Measurements from ENCODE around the gene LIPE. TPM values are rescaled to one million over a fixed set of nuclear protein-coding genes. Genes with fewer than 3 reads are reported as not detected.

LIPE gene, protein sequence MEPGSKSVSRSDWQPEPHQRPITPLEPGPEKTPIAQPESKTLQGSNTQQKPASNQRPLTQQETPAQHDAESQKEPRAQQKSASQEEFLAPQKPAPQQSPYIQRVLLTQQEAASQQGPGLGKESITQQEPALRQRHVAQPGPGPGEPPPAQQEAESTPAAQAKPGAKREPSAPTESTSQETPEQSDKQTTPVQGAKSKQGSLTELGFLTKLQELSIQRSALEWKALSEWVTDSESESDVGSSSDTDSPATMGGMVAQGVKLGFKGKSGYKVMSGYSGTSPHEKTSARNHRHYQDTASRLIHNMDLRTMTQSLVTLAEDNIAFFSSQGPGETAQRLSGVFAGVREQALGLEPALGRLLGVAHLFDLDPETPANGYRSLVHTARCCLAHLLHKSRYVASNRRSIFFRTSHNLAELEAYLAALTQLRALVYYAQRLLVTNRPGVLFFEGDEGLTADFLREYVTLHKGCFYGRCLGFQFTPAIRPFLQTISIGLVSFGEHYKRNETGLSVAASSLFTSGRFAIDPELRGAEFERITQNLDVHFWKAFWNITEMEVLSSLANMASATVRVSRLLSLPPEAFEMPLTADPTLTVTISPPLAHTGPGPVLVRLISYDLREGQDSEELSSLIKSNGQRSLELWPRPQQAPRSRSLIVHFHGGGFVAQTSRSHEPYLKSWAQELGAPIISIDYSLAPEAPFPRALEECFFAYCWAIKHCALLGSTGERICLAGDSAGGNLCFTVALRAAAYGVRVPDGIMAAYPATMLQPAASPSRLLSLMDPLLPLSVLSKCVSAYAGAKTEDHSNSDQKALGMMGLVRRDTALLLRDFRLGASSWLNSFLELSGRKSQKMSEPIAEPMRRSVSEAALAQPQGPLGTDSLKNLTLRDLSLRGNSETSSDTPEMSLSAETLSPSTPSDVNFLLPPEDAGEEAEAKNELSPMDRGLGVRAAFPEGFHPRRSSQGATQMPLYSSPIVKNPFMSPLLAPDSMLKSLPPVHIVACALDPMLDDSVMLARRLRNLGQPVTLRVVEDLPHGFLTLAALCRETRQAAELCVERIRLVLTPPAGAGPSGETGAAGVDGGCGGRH
- polyA plus RNA-seq (2013, experiment 1 of 4), result 5.9 TPM
- 4.6 TPM for polyA plus RNA-seq (2013, experiment 2 of 4)
- 4.8 TPM for polyA plus RNA-seq (2013, experiment 3 of 4)
- polyA plus RNA-seq (2013, experiment 4 of 4), result 4.9 TPM

- peaks cover 7% of the 10 kb centered on the region for H3K4me1 ChIP-seq (ENCODE audit: control insufficient read depth, insufficient read depth, low read length)
- no peak within 1 kb of the TSS for H3K4me3 ChIP-seq (ENCODE audit: insufficient read depth, low read depth, low read length)
- 88% methylated on average over 2 to 3 of the region's 4 CpGs for WGBS, 2 experiments
- no peaks in the 10 kb centered on the region for H3K36me3 ChIP-seq (ENCODE audit: control insufficient read depth, insufficient read depth, low read length)
- H3K27me3 ChIP-seq (ENCODE audit: control insufficient read depth, insufficient read depth, low read length, poor library complexity, severe bottlenecking), result peaks cover 32% of the 10 kb centered on the region
- H3K27ac ChIP-seq (ENCODE audit: insufficient read depth, low read depth, low read length, poor library complexity, severe bottlenecking), result no peak within 1 kb of the TSS
- H3K9me3 ChIP-seq (ENCODE audit: control insufficient read depth, low read length), result no peaks in the 10 kb centered on the region
Measured at GRCh38 chr19:42427313-42427712, at the start of gene LIPE. Gene LIPE, minus strand, starts transcription at chr19:42427388. Its CDS starts 239 bp downstream, at chr19:42427149.

DNA sequence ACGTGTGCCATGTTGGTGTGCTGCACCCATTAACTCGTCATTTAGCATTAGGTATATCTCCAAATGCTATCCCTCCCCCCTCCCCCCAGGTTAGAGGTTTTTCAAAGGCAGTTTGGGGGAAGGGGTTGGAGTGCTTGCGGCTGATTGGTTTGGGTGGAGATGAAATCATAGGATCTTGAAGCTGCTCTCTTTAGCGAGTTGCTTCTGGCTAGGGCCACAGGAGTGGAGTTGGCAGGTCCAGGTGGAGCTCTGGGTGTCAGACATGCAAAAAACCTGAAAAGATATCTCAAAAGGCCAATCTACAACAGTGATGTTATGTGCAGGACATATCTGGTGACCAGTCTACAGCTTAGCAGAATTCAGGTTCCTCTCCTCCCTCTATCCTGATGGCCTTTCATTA lies 48.2 kb upstream of the LIPE start:
- 33 to 45% methylated on average over 2 of the region's 4 CpGs for WGBS, 2 experiments

DNA sequence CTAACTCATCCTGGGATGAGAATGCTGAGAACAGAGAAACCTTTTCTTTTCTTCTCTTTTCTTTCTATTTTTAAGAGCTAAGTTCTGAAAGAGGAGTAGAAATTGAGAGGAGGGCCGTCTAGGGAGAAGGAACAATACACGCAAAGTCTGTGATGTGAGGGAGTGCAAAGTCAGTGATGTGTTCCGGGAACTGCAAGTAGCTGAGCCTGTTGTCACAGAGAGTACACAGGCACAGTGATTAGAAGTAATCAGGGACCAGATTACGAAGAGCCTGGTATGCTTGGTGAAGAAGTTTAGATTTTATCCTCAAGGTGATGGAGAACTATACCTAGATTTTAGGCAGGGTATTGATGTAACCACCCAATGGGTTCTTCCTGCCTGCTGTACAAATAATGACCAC lies 47.6 kb upstream of the LIPE start:
- 42 to 48% methylated on average over 4 of the region's 4 CpGs for WGBS, 2 experiments
- Histone ChIP-seq H3K4me3 (ENCODE audit: insufficient read depth, low read depth, low read length) (no peak overlapping the region), H3K4me1 (ENCODE audit: control insufficient read depth, insufficient read depth, low read length) (peaks cover 7% of the 10 kb centered on the region), H3K36me3 (ENCODE audit: control insufficient read depth, insufficient read depth, low read length) (no peaks in the 10 kb centered on the region), H3K27me3 (ENCODE audit: control insufficient read depth, insufficient read depth, low read length, poor library complexity, severe bottlenecking) (no peaks in the 10 kb centered on the region), H3K27ac (ENCODE audit: insufficient read depth, low read depth, low read length, poor library complexity, severe bottlenecking) (no peak overlapping the region), H3K9me3 (ENCODE audit: control insufficient read depth, low read length) (no peaks in the 10 kb centered on the region)

More for the DNA sequence above, 48.2 kb upstream of the LIPE start:
- H3K36me3 ChIP-seq (ENCODE audit: control insufficient read depth, insufficient read depth, low read length), result no peaks in the 10 kb centered on the region
- H3K4me3 ChIP-seq (ENCODE audit: insufficient read depth, low read depth, low read length), result no peak overlapping the region
- no peak overlapping the region for H3K27ac ChIP-seq (ENCODE audit: insufficient read depth, low read depth, low read length, poor library complexity, severe bottlenecking)
- peaks cover 7% of the 10 kb centered on the region for H3K4me1 ChIP-seq (ENCODE audit: control insufficient read depth, insufficient read depth, low read length)
- no peaks in the 10 kb centered on the region for H3K27me3 ChIP-seq (ENCODE audit: control insufficient read depth, insufficient read depth, low read length, poor library complexity, severe bottlenecking)
- H3K9me3 ChIP-seq (ENCODE audit: control insufficient read depth, low read length), result no peaks in the 10 kb centered on the region

DNA sequence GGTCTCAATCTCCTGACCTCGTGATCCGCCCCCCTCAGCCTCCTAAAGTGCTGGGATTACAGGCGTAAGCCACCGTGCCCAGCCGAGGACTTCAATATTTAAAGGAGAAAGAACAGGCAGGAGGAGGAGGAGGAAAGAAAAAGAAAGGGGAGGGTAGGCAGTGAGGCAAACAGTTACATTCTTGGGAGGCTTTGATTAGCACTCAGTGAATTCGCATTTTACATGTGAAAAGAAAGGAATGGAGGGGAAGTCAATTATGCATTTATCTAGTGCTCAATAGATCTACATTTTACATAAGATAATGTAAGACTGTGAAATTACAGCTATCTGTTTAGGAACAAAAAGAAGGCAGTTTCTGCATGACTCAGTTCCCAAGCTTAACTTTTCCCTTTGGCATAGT lies 46.5 kb upstream of the LIPE start:
- peaks cover 7% of the 10 kb centered on the region for H3K4me1 ChIP-seq (ENCODE audit: control insufficient read depth, insufficient read depth, low read length)
- no peak overlapping the region for H3K4me3 ChIP-seq (ENCODE audit: insufficient read depth, low read depth, low read length)
- H3K27me3 ChIP-seq (ENCODE audit: control insufficient read depth, insufficient read depth, low read length, poor library complexity, severe bottlenecking), result no peaks in the 10 kb centered on the region
- H3K9me3 ChIP-seq (ENCODE audit: control insufficient read depth, low read length), result no peaks in the 10 kb centered on the region
- H3K36me3 ChIP-seq (ENCODE audit: control insufficient read depth, insufficient read depth, low read length), result no peaks in the 10 kb centered on the region
- 7 to 8% methylated on average over 6 of the region's 6 CpGs for WGBS, 2 experiments
- H3K27ac ChIP-seq (ENCODE audit: insufficient read depth, low read depth, low read length, poor library complexity, severe bottlenecking), result no peak overlapping the region

GRCh38 chr19:42472402-42473147 lies 45.4 kb upstream of the LIPE start:
- WGBS, 2 experiments, result 90 to 96% methylated on average over 7 of the region's 7 CpGs
- no peaks in the 10 kb centered on the region for H3K36me3 ChIP-seq (ENCODE audit: control insufficient read depth, insufficient read depth, low read length)

GRCh38 chr19:42471554-42472249 lies 44.5 kb upstream of the LIPE start:
- WGBS, 2 experiments, result 79 to 80% methylated on average over 7 of the region's 7 CpGs
- Histone ChIP-seq H3K4me1 (ENCODE audit: control insufficient read depth, insufficient read depth, low read length) (peaks cover 7% of the 10 kb centered on the region), H3K36me3 (ENCODE audit: control insufficient read depth, insufficient read depth, low read length) (no peaks in the 10 kb centered on the region), H3K9me3 (ENCODE audit: control insufficient read depth, low read length) (no peaks in the 10 kb centered on the region), H3K27ac (ENCODE audit: insufficient read depth, low read depth, low read length, poor library complexity, severe bottlenecking) (no peak overlapping the region), H3K4me3 (ENCODE audit: insufficient read depth, low read depth, low read length) (no peak overlapping the region), H3K27me3 (ENCODE audit: control insufficient read depth, insufficient read depth, low read length, poor library complexity, severe bottlenecking) (no peaks in the 10 kb centered on the region)

More at GRCh38 chr19:42472402-42473147, 45.4 kb upstream of the LIPE start:
- Histone ChIP-seq H3K4me3 (ENCODE audit: insufficient read depth, low read depth, low read length) (no peak overlapping the region), H3K27me3 (ENCODE audit: control insufficient read depth, insufficient read depth, low read length, poor library complexity, severe bottlenecking) (no peaks in the 10 kb centered on the region), H3K9me3 (ENCODE audit: control insufficient read depth, low read length) (no peaks in the 10 kb centered on the region), H3K4me1 (ENCODE audit: control insufficient read depth, insufficient read depth, low read length) (peaks cover 7% of the 10 kb centered on the region), H3K27ac (ENCODE audit: insufficient read depth, low read depth, low read length, poor library complexity, severe bottlenecking) (no peak overlapping the region)

DNA sequence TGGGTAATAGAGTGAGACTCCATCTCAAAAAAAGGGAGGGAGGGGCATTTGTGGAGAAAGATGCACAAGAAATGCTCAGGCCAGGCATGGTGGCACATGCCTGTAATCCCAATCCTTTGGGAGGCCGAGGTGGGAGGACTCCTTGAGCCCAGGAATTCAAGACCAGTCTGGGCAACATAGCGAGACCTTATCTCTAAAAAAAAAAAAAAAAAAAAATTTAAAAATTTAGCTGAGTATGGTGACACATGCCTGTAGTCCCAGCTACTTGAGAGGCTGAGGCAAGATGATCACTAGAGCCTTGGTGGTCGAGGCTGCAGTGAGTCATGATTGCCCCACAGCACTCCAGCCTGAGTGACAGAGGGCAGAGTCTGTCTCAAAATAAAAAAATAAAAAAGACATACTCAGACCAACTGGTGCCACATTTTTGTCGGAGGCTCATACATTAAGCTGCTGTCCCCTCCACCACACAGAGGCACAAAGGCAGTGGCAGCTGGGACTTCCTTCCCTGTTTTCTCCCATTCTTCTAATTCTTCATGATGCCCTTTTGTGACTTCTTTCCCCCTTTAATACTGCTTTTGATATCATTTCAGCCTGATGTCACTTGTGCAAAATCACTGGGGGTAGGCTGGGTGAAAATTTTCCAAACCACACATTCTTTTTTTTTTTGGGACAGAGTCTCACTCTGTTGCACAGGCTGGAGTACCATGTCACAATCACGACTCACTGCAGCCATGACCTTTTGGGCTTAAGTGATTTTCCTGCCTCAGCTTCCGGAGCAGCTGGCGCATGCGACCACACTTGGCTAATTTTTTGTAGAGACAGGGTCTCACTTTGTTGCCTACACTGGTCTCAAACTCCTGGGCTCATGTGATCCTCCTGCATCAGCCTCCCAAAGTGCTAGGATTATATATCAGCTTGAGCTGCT lies 42.4 kb upstream of the LIPE start:
- no peak overlapping the region for H3K4me3 ChIP-seq (ENCODE audit: insufficient read depth, low read depth, low read length)
- WGBS, 2 experiments, result 92 to 96% methylated on average over 7 to 8 of the region's 8 CpGs
- peaks cover 7% of the 10 kb centered on the region for H3K4me1 ChIP-seq (ENCODE audit: control insufficient read depth, insufficient read depth, low read length)
- H3K36me3 ChIP-seq (ENCODE audit: control insufficient read depth, insufficient read depth, low read length), result no peaks in the 10 kb centered on the region
- H3K27ac ChIP-seq (ENCODE audit: insufficient read depth, low read depth, low read length, poor library complexity, severe bottlenecking), result no peak overlapping the region
- H3K9me3 ChIP-seq (ENCODE audit: control insufficient read depth, low read length), result no peaks in the 10 kb centered on the region
- H3K27me3 ChIP-seq (ENCODE audit: control insufficient read depth, insufficient read depth, low read length, poor library complexity, severe bottlenecking), result no peaks in the 10 kb centered on the region

- no peaks in the 10 kb centered on the region for H3K36me3 ChIP-seq (ENCODE audit: control insufficient read depth, insufficient read depth, low read length)
- no peaks in the 10 kb centered on the region for H3K27me3 ChIP-seq (ENCODE audit: control insufficient read depth, insufficient read depth, low read length, poor library complexity, severe bottlenecking)
- no peak overlapping the region for H3K27ac ChIP-seq (ENCODE audit: insufficient read depth, low read depth, low read length, poor library complexity, severe bottlenecking)
- no peak overlapping the region for H3K4me3 ChIP-seq (ENCODE audit: insufficient read depth, low read depth, low read length)
- WGBS, 2 experiments, result 73 to 87% methylated on average over 3 of the region's 3 CpGs
- H3K4me1 ChIP-seq (ENCODE audit: control insufficient read depth, insufficient read depth, low read length), result no peaks in the 10 kb centered on the region
- no peaks in the 10 kb centered on the region for H3K9me3 ChIP-seq (ENCODE audit: control insufficient read depth, low read length)
Measured at GRCh38 chr19:42468273-42468796, 41.1 kb upstream of the LIPE start.
